DOHH2 (cell line): ENCODE data around the gene WDR27.
"Not testable (repeated sequence)": the region's sequence is repeated elsewhere in the genome, so short reads cannot be mapped to it uniquely, and the experiment has no call there.

Experiments
- H3F3A ChIP-seq: fragments of 200-600 bp; sonication (generic), shearing (Covaris generic); 2 replicates; pipeline ENCODE4 v1.6.0; 2016; ENCODE audit warnings: antibody characterized with exemption, mild to moderate bottlenecking; ENCODE audit not compliant: control insufficient read depth, insufficient read depth
- H3K27ac ChIP-seq: fragments of 200-600 bp; sonication (generic); 2 replicates; pipeline ENCODE4 v1.5.1; 2014; ENCODE audit warnings: low read depth, mild to moderate bottlenecking, low read length, moderate library complexity
- H3K27me3 ChIP-seq: fragments of 200-600 bp; sonication (generic); 2 replicates; pipeline ENCODE4 v1.6.1; 2014; ENCODE audit warnings: mild to moderate bottlenecking, low read length, mixed read lengths; ENCODE audit not compliant: control insufficient read depth
- H3K36me3 ChIP-seq: fragments of 200-600 bp; sonication (generic); 2 replicates; pipeline ENCODE4 v1.6.1; 2014; ENCODE audit warnings: mild to moderate bottlenecking, low read length, moderate library complexity, mixed read lengths; ENCODE audit not compliant: control insufficient read depth
- H3K4me1 ChIP-seq: fragments of 200-600 bp; sonication (generic); 2 replicates; pipeline ENCODE4 v1.6.1; 2014; ENCODE audit warnings: mild to moderate bottlenecking, low read length, mixed read lengths; ENCODE audit not compliant: control insufficient read depth
- H3K4me2 ChIP-seq: fragments of 200-600 bp; sonication (generic); 2 replicates; pipeline ENCODE4 v1.6.0; 2014; ENCODE audit warnings: mild to moderate bottlenecking, low read length, moderate library complexity
- H3K4me3 ChIP-seq: fragments of 200-600 bp; sonication (generic); 2 replicates; pipeline ENCODE4 v1.5.1; 2014; ENCODE audit warnings: mild to moderate bottlenecking, low read length, mixed read lengths
- H3K79me2 ChIP-seq: fragments of 200-600 bp; sonication (generic); 2 replicates; pipeline ENCODE4 v1.6.1; 2014; ENCODE audit warnings: mild to moderate bottlenecking, low read length, mixed read lengths; ENCODE audit not compliant: control insufficient read depth
- H3K9me2 ChIP-seq: fragments of 200-600 bp; sonication (generic); replicated peaks from 2 replicates; pipeline ENCODE4 v1.6.1; 2014; ENCODE audit warnings: mild to moderate bottlenecking, low read length, mixed read lengths; ENCODE audit not compliant: control insufficient read depth
- H3K9me3 ChIP-seq: fragments of 200-600 bp; sonication (generic); 2 replicates; pipeline ENCODE4 v1.6.1; 2014; ENCODE audit warnings: antibody characterized with exemption, low read length, mixed read lengths; ENCODE audit not compliant: control insufficient read depth, insufficient read depth
- H4K20me1 ChIP-seq: fragments of 200-600 bp; sonication (generic); 2 replicates; pipeline ENCODE4 v1.6.0; 2014; ENCODE audit warnings: low read depth, mild to moderate bottlenecking, antibody characterized with exemption, low read length, moderate library complexity; ENCODE audit not compliant: control insufficient read depth, insufficient read depth
- EZH2phosphoT487 ChIP-seq: fragments of 200-600 bp; sonication (generic); IDR thresholded peaks from 2 replicates; pipeline ENCODE4 v1.6.1; 2017; ENCODE audit warnings: borderline replicate concordance, mild to moderate bottlenecking, antibody characterized with exemption, low read length, moderate library complexity, mixed read lengths
- TF ChIP-seq, protein P1 (sequence below): fragments of 200-600 bp; sonication (generic); IDR thresholded peaks from one replicate; pipeline ENCODE4 v1.5.1; 2014; ENCODE audit warnings: antibody characterized with exemption, mild to moderate bottlenecking, low read depth, low read length; ENCODE audit not compliant: poor library complexity, severe bottlenecking

Gene WDR27

DNA sequence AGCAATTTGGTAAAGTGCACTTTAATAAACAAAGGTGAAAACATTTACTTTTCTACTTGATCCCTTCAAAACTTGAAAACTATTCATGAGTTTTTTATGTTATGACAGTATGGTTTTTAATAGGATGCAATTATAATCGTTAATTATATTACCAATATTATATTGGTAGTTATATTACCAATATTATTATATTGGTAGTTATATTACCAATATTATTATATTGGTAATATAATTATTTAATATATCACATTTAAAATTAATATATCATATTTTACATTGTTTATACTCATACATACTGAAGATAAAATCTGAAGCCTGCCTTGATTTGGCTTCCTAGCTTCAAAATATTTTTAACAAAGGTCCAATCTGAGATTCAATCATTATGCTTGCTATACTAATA lies 262.1 kb downstream of the WDR27 start:
- H4K20me1 ChIP-seq, result no peaks in the 10 kb centered on the region
- no peaks in the 10 kb centered on the region for H3K36me3 ChIP-seq
- H3K4me2 ChIP-seq, result no peak overlapping the region
- H3K79me2 ChIP-seq, result no peaks in the 10 kb centered on the region
- no peaks in the 10 kb centered on the region for H3K9me2 ChIP-seq
- no peaks in the 10 kb centered on the region for H3F3A ChIP-seq
- H3K4me1 ChIP-seq, result no peaks in the 10 kb centered on the region
- no peak overlapping the region for H3K4me3 ChIP-seq
- H3K27ac ChIP-seq, result no peak overlapping the region
- no peak for TF ChIP-seq EZH2phosphoT487
- TF ChIP-seq, protein P1, sequence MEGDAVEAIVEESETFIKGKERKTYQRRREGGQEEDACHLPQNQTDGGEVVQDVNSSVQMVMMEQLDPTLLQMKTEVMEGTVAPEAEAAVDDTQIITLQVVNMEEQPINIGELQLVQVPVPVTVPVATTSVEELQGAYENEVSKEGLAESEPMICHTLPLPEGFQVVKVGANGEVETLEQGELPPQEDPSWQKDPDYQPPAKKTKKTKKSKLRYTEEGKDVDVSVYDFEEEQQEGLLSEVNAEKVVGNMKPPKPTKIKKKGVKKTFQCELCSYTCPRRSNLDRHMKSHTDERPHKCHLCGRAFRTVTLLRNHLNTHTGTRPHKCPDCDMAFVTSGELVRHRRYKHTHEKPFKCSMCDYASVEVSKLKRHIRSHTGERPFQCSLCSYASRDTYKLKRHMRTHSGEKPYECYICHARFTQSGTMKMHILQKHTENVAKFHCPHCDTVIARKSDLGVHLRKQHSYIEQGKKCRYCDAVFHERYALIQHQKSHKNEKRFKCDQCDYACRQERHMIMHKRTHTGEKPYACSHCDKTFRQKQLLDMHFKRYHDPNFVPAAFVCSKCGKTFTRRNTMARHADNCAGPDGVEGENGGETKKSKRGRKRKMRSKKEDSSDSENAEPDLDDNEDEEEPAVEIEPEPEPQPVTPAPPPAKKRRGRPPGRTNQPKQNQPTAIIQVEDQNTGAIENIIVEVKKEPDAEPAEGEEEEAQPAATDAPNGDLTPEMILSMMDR, result no peak
- H3K27me3 ChIP-seq, result no peaks in the 10 kb centered on the region
- no peaks in the 10 kb centered on the region; the same call in 1 of the 2 replicates for H3K9me3 ChIP-seq

DNA sequence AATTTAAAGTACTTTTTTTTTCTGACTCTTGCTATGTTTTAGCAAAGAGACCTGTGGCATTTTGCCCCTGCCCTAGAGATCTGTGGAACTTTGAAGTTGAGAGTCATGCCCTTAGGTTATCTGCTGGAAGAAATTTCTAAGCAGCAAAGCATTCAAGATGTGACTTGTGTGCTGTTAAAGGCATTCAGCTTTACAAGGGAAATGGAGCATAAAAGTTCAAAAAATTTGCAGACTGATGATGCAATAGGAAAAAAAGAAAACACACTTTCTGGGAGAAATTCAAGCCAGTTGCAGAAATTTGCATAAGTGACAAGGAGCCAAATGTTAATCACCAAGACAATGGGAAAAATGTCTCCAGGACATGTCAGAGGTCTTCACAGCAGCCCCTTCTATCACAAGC lies 267.3 kb downstream of the WDR27 start:
- not testable (repeated sequence) for H4K20me1 ChIP-seq, H3K27me3 ChIP-seq, H3K79me2 ChIP-seq, H3K4me1 ChIP-seq, H3K27ac ChIP-seq, H3K9me2 ChIP-seq, H3K9me3 ChIP-seq, H3K36me3 ChIP-seq, H3F3A ChIP-seq, H3K4me2 ChIP-seq, H3K4me3 ChIP-seq

DNA sequence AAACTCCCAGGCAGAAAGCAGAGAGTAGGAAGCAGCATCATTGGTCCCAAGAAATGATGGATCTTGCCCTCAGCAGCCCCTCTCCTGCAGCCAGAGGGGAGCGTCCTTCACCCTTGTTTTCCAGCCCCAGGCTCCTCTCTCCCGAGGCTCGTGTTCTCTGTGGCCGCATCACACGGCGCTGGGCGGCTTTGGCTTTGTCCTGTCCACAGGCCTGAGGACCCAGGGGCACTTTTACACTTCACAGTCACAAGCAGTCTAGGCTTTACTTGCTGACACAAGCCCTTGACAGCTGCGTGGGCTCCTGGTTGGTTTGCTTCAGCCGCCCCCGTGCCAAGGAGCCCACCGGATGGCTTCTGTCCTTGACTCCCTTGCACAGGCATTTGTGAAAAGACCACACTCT lies 272.8 kb downstream of the WDR27 start:
- no peak for TF ChIP-seq EZH2phosphoT487
- TF ChIP-seq, protein P1, result no peak
- no peaks in the 10 kb centered on the region for H3K9me2 ChIP-seq
- no peaks in the 10 kb centered on the region for H3K4me1 ChIP-seq
- H3K4me3 ChIP-seq, result no peak overlapping the region
- H3K36me3 ChIP-seq, result no peaks in the 10 kb centered on the region
- peaks cover 12% of the 10 kb centered on the region; the same call in 1 of the 2 replicates for H3K9me3 ChIP-seq
- H3K27ac ChIP-seq, result no peak overlapping the region
- H4K20me1 ChIP-seq, result no peaks in the 10 kb centered on the region
- no peaks in the 10 kb centered on the region for H3F3A ChIP-seq
- H3K27me3 ChIP-seq, result no peaks in the 10 kb centered on the region
- no peak overlapping the region for H3K4me2 ChIP-seq
- no peaks in the 10 kb centered on the region for H3K79me2 ChIP-seq

DNA sequence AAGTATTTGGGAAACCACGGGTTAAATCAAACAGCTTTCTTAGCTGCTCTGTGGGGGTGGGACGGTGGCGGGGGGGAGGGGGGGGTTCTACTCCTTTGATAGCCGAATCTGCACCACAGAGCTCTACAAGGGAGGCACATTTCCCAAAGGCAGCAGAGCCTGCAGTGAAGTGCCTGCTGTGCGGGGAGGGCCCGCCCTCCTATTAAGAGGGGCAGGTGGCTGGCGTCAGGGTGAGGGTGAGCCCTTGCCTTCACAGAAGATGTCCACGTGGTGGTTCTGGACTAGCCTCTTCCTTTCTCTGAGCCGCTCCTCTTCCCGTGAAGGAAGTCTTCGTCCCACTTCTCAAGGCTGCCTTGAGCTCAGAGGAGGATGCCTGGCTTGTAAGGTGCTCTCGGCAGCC lies 273.3 kb downstream of the WDR27 start:
- no peaks in the 10 kb centered on the region for H3K36me3 ChIP-seq
- peaks cover 12% of the 10 kb centered on the region; the same call in 1 of the 2 replicates for H3K9me3 ChIP-seq
- no peaks in the 10 kb centered on the region for H4K20me1 ChIP-seq
- no peaks in the 10 kb centered on the region for H3K4me1 ChIP-seq
- H3K4me3 ChIP-seq, result no peak overlapping the region
- TF ChIP-seq EZH2phosphoT487, result no peak
- TF ChIP-seq, protein P1, result no peak
- H3K4me2 ChIP-seq, result no peak overlapping the region
- no peaks in the 10 kb centered on the region for H3K9me2 ChIP-seq
- H3K27ac ChIP-seq, result no peak overlapping the region
- no peaks in the 10 kb centered on the region for H3K27me3 ChIP-seq
- no peaks in the 10 kb centered on the region for H3F3A ChIP-seq
- no peaks in the 10 kb centered on the region for H3K79me2 ChIP-seq
